Suppressor macrophage (primary cell): ENCODE data around the gene CLIP2.
"Not testable (repeated sequence)": the region's sequence is repeated elsewhere in the genome, so short reads cannot be mapped to it uniquely, and the experiment has no call there.

Experiments
- DNase-seq, 4 experiments: peaks; one replicate each; pipeline ENCODE4 v3.0.0-alpha.2; 2020 to 2022

Gene CLIP2

GRCh38 chr7:74337926-74338325, 48.7 kb downstream of the CLIP2 start:
- DNase-seq: no peak

DNA sequence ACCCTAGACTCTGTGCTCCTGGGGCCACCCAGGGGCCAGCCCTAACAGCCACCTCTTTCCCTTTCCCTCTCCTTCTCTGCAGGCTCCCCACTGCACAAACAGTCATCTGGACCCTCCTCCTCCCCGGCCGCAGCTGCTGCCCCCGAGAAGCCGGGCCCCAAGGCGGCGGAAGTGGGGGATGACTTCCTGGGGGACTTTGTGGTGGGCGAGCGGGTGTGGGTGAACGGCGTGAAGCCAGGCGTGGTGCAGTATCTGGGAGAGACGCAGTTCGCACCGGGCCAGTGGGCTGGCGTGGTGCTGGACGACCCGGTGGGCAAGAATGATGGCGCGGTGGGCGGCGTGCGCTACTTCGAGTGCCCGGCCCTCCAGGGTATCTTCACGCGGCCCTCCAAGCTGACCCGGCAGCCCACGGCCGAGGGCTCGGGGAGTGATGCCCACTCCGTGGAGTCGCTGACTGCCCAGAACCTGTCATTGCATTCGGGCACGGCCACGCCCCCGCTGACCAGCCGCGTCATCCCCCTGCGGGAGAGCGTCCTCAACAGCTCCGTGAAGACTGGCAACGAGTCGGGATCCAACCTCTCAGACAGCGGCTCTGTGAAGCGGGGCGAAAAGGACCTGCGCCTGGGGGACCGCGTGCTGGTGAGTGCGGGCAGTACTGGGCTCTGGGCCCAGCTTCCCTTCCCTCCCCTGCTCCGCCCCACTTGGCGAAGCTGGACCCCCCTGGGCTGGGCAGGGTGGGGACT, 49.3 kb downstream of the CLIP2 start:
- DNase-seq: no peak

DNA sequence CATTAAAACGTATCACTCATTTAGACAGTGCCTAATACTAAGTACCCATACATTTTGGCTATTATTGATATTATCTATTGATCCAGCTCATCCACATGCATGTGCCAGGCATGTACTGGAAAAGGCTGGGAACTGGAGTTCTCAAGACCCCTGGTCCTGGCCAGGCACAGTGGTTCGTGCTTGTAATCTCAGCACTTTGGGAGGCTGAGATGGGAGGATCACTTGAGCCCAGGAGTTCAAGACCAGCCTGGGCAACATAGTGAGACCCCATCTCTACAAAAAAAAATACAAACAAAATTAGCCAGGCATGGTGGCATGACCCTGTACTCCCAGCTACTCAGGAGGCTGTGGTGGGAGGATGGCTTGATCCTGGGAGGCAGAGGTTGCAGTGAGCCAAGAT, 50.4 kb downstream of the CLIP2 start:
- DNase-seq: not testable (repeated sequence)

- DNase-seq: peak; percentile 64 to 88 (median 82)
These were observed 54.3 kb downstream of the CLIP2 start for GRCh38 chr7:74343281-74344131.

- peak in 3 of 4 experiments; percentile 14 to 50 (median 22) for DNase-seq
These were observed 54.9 kb downstream of the CLIP2 start for GRCh38 chr7:74344132-74344496.

GRCh38 chr7:74344786-74345185, 55.6 kb downstream of the CLIP2 start:
- no peak for DNase-seq

- DNase-seq: no peak
These were observed 56.8 kb downstream of the CLIP2 start for GRCh38 chr7:74345970-74346369.

- no peak for DNase-seq
These were observed 60.4 kb downstream of the CLIP2 start for GRCh38 chr7:74349621-74350020.

GRCh38 chr7:74350751-74351150, 61.5 kb downstream of the CLIP2 start:
- no peak for DNase-seq

- no peak for DNase-seq
These were observed 62.6 kb downstream of the CLIP2 start for GRCh38 chr7:74351836-74352235.

GRCh38 chr7:74352551-74353138, 63.4 kb downstream of the CLIP2 start:
- not testable (repeated sequence) for DNase-seq

- DNase-seq: no peak
These were observed 64.8 kb downstream of the CLIP2 start for GRCh38 chr7:74354009-74354408.

DNA sequence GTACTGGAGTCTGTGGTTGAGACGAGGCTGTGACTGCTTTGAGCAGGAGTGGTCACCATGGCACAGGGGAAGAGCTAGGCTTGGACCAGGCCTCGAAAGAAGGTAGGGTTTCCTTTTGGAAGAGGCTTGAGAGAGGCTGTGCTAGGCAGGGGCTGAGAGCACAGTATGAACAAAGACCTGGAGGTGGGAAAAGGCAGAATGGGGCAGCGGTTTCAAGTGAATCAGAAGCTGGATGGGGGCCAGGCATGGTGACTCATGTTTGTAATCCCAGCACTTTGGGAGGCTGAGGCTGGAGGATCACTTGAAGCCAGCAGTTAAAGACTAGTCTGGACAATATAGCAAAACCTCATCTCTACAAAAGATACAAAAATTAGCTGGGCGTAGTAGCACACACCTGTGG, 65.9 kb downstream of the CLIP2 start:
- peak; percentile 19 to 33 (median 21) for DNase-seq

DNA sequence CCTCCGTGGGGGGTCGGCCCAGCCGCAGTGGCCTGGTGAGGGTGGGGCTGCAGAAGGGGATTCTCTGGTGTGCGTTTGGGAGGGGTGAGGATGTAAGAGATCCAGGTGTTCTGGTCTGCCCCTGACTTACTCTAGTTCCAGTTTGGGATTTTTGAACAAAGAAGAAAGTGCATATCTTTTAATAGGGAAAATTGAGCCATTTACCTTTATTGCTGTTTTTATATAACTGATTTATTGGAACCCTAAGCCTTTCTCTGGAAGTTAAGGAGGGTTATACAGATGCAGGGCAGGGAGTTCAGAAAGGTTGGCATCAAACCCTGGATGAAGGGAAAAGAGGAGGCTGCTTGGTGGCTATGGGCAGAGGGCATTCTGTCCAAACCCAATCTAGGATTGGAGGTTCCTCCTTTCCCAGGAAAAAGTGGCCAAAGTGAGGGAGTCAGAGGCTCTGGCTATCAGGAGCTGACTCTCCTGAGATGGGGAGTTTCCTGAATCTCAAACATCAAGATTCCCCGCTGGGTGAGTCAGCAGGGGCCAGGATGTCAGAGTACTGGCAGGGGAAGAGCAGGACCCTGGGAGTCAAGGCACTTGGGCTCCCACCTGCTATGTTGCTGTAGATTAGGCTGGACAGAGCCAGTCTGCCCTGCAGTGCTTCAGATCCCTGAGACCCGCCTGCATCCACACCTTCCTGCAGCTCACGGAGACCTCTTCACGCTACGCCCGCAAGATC, 67.5 kb downstream of the CLIP2 start:
- DNase-seq: no peak

DNA sequence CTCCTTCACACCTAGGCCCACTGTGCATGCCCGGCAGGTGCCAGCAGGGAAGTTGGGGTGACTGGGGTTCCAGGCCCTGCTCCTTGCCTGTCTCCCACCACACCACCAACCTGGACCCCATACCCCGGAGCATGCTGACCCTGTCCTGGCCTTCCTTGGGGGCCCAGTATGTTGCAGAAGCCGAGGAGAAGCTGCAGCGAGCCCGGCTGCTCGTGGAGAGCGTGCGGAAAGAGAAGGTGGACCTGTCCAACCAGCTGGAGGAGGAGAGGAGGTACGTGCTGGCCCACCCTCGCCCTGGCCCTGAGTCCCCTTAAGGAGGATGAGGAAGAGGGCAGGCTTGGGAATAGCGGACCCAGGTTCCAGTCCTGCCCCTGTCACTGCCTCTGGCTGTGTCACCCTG, 70.8 kb downstream of the CLIP2 start:
- no peak for DNase-seq

- no peak for DNase-seq
These were observed 73.1 kb downstream of the CLIP2 start for GRCh38 chr7:74362266-74362665.

GRCh38 chr7:74364061-74364460, 74.9 kb downstream of the CLIP2 start:
- no peak for DNase-seq

DNA sequence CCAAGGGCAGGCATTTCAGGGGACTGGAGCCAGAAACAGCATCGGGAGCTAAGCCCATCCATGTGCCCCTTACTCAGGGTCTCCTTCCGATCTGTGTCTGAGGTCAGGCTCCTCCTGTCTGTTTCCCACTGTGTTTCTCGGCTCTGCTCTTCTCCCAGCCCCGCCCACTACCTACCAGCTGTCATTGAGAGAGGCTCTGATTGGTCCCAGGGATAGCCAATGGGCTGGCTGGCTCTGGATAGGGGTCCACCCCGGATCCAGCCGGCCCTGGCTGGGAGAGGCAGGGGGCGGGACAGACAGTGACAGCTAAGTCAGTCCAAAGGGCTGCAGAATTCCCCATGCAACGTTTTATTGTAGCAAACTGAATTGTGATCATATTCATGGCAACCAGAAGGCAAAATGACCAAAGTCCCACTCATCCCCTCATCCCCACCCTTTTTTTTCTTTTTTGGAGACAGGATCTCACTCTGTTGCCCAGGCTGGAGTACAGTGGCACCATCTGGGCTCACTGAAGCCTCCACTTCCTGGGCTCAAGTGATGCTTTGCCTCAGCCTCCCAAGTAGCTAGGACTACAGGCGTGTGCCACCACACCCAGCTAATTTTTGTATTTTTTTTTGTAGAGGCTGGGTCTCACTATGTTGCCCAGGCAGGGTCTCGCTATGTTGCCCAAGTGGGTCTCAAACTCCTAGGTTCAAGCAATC, 76.3 kb downstream of the CLIP2 start:
- DNase-seq: no peak

DNA sequence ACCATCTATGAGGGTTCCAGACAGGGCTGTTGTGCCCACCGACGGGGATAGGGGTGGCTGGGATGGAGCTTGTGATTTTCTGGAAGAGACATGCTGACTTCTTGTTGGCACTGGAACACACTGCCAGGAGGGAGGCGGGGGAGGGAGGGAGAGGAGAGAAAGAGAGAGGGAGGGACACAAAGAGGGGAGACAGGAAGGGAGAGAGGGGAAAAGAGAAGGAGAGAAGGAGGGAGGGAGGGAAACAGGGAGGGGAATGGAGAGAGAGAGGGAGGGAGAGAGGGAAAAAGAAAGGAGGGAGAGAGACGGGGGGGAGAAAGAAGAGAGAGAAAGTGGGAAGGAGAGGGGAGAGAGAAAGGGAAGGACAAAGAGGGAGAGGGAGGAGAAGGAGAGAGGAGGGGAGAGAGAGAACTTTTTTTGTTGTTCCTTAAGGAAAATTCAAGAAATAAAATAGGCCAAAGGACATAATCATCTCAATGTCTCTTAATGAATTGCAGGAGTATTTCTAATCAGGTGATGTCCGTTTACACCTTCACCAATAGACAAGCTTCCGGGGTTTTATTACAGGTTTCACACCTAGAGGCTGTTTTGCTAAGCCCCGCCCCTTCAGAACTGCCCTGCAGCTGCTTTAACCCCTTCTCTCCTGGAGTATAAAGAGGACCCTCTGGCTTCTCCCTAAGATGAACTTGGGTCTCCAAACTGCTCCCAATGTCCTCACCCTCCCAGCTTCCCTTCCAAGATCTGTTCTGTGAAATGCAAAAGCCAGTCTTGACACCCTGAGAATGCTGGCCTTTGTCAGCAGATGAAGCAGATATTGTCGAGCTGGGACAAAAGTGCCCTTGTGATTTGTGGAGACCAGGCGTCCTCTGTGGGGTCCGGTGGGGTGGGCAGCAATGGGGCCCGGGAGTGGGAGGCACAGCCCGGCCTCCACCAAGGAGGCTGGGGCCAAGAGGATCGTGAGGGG, 82.5 kb downstream of the CLIP2 start:
- DNase-seq: no peak

DNA sequence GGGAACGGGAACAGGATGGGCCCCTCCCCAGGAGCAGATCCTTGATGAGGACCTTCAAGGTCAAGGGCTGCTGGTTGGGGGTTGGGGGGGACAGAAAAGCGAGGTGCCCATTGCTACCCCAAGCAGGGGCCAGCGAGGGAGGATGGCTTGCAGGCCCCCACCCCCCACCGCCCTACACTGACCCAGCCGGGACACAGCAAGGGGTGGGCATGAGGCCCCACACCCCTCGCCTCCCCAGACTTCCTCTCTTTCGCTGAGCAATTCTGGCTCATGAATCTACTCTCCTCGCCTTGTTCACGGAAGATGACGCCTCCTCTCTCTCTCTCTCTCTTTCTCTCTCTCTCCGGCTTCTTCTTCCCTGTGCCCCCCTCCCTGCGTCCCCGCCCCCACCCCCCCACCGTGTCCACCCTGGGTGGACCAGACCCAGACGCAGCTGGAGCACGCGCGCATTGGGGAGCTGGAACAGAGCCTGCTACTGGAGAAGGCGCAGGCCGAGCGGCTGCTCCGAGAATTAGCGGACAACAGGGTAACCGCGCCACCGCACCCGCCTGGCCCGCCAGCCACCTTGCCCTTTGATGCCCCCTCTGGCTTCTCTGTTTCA, 83.4 kb downstream of the CLIP2 start:
- peak in 2 of 4 experiments; percentile 15 to 32 for DNase-seq

DNA sequence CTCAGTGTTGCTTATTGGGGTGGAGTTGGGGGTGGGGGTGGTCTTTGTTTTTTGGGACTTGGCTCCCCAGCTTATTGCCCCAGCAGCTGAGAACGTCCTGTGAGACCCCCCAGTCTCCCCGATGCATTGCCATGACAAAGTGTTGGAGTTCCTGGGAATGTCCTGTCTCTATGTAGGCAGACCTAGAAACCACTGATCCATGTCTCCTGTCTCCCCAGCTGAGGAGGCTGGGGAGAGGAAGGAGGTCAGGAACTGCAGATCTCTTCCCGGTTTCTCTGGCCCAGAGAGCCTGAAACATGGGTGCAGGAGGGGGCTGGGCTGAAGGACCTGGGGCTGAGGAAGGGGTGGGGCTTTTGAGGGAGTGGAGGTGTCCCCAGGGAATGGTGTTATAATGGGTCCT, 84.3 kb downstream of the CLIP2 start:
- DNase-seq: no peak
